Gastrocnemius medialis (tissue), 4 donors: ENCODE measurements around the gene WDR26.

Experiments used
- POLR2A ChIP-seq, 2 donors: fragments of 450-650 bp; IDR thresholded peaks; one replicate each; pipeline ENCODE4 v1.6.1; 2017; ENCODE audit warnings: antibody characterized with exemption in 2 of 2, mild to moderate bottlenecking in 2 of 2, moderate library complexity in 2 of 2
- TF ChIP-seq, protein P1 (sequence below), 5 experiments: fragments of 450-650 bp in 3 of 5; fragments of 200-600 bp in 2 of 5; sonication (generic) in 2 of 5; IDR thresholded peaks in 4 of 5; conservative IDR thresholded peaks in 1 of 5; 1 replicate in 4 of 5; 2 replicates in 1 of 5; pipeline ENCODE4 v1.5.1; 2016 to 2019; ENCODE audit warnings: antibody characterized with exemption in 5 of 5, mild to moderate bottlenecking in 3 of 5, moderate library complexity in 3 of 5

DNA sequence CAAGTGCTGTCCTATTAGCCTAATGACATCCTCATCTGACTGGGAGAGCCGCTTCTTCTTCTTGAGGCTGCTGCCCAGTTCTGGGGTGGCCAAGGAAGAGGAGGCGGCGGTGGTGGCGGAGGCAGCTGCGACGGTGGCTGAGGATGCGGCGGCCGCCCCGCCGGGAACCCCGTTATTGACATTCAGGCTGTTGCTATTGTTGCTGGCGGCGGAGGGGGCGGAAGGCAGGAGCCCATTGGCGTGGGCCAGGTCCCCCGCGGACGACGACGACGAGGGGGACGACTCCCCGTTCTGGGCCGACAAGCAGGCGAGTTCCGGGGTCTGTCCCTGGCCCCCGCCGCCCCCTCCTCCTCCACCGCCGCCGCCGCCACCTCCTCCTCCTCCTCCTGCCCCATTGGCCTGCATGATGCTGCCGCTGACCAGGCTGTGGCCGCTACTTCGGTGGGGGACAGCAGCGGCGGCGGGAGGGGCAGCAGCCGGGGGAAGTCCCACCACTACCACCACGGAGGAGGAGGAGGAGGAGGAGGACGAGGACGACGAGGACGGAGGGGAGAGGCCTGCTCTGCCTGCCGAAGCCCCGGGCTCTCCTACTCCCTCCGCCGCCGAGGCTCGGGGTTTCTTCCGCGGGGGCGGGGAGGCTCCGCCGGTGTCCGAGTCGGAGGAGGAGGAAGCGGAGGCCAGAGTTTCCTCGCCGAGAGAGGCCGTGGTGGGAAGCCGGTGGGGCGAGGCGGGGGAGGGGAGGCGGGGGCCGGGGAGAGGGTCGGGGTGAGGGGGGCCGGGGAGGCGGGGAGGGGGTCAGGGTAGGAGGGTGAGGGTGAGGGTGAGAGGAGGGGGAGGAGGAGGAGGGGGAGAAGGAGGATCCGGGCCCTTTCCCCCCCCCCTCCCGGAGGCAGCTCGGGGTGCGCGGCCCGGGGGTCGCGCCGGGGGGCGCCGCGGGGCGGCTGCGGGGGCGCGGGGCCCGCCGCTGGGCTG is 610 bp downstream of the WDR26 start:
- TF ChIP-seq, protein P1, sequence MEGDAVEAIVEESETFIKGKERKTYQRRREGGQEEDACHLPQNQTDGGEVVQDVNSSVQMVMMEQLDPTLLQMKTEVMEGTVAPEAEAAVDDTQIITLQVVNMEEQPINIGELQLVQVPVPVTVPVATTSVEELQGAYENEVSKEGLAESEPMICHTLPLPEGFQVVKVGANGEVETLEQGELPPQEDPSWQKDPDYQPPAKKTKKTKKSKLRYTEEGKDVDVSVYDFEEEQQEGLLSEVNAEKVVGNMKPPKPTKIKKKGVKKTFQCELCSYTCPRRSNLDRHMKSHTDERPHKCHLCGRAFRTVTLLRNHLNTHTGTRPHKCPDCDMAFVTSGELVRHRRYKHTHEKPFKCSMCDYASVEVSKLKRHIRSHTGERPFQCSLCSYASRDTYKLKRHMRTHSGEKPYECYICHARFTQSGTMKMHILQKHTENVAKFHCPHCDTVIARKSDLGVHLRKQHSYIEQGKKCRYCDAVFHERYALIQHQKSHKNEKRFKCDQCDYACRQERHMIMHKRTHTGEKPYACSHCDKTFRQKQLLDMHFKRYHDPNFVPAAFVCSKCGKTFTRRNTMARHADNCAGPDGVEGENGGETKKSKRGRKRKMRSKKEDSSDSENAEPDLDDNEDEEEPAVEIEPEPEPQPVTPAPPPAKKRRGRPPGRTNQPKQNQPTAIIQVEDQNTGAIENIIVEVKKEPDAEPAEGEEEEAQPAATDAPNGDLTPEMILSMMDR (IDR thresholded peaks at IDR 0.05 in 4 of 5, conservative IDR thresholded peaks at IDR 0.05 in 1 of 5), result no peak
- no peak for TF ChIP-seq POLR2A (IDR thresholded peaks at IDR 0.05)
